Measurements from ENCODE around the gene GRIN2A. TPM values are rescaled to one million over a fixed set of nuclear protein-coding genes. Genes with fewer than 3 reads are reported as not detected.

GRIN2A gene
- total RNA-seq, 1 donor from 2014 or later, result not detected

DNA sequence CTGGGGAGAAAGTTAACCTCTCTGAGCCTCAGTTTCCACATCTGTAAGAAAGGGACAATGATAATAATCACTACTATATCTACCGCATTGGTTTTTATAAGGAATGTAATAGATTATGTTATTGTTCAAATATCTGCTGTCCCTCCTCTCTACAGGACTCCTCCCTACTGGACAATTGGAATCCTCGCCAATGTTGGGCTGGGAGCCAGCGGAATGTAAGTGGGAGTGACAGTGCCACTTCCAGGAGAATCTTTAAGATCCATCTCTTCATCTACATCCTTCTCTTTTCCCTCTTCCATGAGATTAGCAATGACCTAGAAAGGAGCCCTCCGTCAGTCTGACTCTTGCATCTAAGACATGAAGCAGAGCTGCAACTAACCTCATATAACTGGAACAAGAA, 95.1 kb downstream of the GRIN2A start:
- intact Hi-C loops (cut with micrococcal nuclease), result no loop called here

DNA sequence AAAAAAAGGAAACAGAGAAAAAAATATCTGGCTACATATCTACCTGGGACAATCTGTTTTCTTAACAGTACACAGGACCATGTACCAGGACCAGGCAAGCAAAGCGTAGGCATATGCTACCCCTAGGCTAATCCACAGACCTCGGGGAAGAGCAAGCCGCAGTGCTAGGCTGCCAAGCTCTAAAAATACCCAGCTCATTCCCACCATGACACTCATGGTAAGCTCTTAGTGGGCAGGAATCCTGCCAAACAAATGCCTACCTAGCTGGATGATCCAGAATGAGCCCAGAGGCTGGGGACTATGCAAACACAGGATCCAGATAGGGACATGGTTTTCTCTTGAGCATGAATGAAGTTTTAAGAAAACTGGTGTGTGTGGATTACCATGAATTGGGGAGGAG, 95.6 kb downstream of the GRIN2A start:
- intact Hi-C loops (cut with micrococcal nuclease), result no loop called here

DNA sequence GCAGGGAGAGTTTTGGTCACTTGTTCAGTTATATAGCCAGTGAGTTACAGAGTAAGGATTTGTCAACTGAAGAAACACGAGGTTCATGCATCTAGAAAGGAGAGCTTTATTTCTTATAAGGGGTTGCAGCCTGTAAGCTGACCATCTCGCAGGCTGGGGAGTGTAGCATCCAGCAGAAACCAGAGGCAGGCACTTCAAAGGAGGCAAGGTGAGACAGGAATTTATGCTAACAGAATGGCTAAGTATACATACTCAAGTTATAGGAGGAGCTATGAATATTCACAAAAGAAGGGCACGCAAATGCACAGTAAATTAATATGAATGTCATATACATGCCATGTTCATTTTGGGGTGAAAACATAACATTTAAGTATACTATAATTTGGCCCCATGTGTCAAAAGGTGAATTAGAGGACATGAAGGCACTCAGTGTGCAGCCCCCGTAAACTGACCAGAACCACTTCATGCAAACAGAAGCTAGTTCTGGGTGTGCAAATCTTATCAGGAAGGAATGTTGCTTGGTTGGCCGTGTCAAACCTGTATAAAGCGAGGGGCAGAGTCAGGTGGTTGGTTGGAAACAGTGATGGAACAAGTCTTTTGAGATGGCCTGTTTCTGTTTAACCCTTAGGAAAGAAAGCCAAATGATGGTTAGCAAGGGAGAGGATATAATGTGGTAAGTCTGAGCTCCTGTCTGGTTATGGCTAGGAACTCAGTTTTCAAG, 97.0 kb downstream of the GRIN2A start:
- intact Hi-C loops (cut with micrococcal nuclease), result no loop called here

DNA sequence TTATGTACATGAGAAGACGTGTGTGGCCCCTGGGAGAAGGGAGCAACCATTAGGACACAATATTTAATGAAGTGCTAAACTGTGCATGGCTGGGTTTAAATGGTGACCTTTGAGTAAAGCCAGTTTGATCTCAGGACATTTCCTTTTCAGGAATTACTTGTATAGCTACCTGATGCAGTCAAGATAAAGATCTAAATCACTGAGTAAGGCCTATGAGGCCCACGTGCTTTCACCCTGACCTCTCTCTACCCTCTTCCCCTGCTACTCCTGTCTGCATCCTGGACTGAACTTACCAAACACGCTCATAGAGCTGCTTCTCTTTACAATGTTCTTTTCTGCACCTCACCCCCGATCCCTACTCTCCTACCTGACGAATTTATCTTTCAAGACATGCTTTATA, 98.9 kb downstream of the GRIN2A start:
- intact Hi-C loops (cut with micrococcal nuclease), result no loop called here

DNA sequence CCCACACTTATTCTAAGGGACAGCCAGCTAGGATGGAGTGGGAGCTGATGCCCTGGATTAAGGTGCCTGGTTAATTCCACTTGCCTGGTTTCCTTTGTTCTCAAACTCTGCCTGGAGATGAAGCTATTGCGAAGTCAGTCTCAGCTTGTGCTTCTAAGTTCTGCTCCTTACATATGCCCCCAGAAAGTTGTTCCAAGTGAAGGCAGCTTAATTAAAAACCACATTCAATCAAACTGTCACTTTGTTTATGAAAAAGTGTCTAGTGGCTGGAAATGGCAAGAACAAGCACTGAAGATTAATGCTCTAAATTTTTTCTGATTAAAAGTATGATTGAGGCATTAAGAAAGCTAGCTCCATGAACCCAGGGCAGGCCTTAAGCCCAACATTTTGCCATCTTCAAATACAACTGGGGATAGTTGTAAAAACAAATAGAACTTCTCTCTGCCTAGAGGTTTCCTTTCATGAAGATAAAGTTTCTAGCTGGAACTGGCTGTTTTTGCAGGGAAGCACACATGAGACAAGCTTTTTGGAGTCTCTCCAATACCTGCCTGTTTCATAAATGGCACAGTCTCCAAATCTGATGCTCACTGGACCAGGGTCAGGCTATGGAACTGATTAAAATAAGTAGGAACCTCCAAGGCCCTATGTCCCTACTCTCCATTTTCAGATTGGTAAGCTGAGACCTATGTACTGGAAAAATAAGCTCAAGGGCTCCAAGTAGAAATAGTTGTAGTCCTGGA, 100.9 kb downstream of the GRIN2A start:
- intact Hi-C loops (cut with micrococcal nuclease), result no loop called here

DNA sequence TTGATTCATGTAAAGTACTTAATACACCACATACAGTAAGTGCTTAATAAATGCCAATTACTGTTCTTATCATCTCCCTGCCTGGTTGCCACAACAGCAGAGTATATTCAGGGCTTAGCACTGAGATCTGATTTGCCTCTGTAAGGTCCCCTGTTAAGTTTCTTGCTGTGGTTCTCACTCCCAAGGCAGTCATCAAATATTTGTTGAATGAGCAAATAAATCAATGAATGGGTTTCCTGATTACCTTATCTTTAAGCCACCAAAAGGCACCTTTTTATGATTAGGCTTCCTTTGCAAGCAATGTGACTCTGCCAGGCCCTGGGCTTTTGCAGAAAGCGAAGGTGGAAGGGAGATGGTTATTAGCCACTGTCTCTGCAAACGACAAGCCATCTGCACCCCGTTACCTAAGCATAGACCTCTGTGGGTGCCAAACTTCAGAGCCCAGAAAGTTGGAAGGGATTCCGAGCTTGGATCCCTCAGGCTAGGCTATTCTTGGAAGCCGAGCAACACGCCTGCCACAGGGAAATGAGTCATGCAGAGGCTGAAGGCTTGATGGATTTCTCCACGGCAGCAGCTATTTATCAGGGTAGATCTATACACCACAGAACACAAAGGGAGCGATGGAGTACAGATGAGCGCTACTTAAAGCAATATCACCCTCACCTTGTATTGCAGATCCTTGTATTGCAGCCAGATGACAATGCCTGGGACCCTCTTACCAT, 102.0 kb downstream of the GRIN2A start:
- intact Hi-C loops (cut with micrococcal nuclease), result no loop called here

DNA sequence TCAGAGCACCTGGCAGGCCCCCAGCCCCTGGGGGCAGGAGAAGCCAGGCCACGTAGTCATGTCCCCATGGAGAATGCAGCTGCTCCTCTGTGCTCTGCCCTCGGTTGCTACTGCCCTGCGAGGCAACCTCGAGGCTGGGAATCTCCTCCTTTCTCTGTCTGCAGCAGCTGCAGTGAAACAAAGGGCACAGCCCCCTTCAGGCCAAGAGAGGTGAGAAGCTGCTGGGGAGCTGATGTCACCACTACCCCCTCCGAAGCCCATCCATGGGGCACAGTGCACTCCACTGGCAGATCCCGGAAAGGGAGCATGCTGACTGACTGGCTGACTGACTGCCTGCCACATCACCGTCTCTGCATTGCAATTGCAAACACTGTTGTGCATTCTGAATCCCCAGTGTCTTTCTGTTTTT, 103.7 kb downstream of the GRIN2A start:
- intact Hi-C loops (cut with micrococcal nuclease), result no loop called here

DNA sequence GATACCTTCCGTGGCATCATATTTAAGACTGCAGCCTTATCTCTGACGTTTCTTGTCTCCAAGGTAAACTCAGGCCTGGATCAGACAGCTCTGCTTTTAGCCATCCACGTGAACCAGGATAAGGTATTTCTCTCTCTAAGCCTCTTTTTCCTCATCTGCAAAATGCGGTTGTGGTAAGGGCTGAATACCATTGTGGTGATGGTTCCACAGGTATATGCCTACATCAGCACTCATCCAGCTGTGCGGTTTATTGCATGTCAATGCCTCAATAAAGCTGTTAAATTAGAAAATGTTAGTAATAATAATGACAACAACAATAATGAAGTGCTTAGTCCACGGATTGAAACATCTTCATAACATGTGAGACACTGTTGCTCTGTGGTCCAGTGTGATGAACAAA, 104.4 kb downstream of the GRIN2A start:
- intact Hi-C loops (cut with micrococcal nuclease), result no loop called here

DNA sequence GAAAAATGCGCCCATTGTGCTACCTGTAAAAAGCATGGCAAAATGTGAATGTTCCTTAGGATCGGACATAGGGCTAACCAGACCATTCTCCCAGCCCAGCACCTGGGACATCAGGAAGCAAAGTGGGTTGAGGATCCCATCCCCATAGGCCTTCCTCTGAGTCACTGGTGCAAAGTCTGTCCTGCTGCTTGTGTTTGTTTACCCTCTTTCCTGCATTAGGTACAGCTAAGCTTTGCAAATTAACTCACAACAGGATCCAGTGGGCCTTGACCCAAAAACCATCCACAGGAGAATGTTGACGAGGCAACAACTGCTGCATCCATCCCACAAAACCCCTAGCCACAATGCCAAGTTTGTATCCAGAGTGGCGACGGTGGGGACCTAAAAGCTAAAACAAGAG, 106.2 kb downstream of the GRIN2A start:
- intact Hi-C loops (cut with micrococcal nuclease), result no loop called here

DNA sequence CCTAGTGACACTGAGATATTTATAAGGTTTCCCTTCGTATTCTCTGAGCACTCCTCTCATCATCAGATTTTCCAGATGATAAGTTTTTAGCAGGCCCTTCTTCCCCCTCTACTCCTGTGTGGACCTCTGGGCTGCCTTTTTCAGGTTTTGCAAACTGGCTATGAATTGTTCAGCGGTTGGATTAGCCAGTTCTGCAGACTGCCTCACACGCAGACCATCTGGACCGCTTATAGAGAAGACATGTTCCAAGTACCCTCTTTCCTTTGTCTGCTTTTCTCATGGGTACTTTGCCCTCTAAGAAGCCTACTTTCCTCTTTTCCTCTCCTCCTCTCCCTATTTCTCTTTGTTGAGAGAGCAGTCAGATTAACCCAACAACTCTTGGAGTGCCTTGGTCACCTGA, 111.6 kb downstream of the GRIN2A start:
- intact Hi-C loops (cut with micrococcal nuclease), result no loop called here

DNA sequence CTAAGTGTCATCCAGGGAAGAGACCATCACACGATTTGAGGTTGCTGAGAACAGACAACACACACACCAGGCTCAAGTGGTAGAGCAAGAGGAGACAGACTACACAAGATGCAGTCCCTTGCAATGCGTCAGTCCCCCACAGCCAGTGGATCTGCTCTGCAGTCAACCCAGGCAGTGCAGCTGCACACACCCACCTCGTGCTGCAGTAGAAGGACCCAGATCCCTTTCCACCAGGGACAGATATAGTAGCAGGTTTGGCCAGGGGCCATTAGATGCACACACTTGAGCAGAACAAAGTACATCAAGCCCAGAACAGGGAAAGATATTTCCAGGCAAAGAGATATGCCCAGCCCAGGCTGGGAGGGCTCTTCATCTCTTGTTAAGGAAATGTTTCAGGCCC, 112.9 kb downstream of the GRIN2A start:
- intact Hi-C loops (cut with micrococcal nuclease), result no loop called here

DNA sequence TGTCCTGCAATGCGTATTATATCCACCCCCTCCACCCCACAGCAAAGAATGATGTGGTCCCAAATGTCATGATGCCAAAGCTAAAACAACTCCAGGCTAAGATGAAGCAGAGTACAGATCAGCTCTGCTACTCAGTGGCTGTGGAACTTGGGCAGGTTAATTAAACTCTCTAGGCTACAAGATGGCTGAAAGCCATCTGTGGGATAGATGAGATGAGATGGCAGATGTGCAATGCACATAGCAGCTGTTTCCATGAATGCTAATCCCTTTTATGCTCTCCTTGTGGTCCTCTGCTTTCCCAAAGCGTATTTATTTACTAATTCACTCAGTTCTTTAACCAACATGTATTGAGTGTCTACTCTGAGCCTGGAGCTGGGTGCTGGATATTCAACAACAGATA, 114.4 kb downstream of the GRIN2A start:
- intact Hi-C loops (cut with micrococcal nuclease), result no loop called here

DNA sequence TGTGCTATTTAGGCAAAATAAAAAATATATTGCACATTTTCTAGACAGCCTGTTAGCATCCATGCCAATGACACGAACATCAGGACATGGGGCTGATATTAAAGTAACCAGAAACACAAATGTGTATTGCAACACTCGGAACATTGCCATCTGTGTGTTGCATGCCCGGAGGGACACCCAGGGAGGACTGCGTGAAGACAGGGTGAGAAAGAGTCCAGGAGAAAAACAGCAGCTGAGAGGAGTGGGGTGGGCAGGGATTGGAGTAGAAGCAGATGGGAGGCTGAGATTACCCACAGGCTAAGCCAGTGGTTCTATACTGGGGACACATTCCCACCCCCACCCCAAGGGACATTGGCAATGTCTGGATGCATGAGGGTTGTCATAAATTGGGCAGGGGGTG, 114.8 kb downstream of the GRIN2A start:
- intact Hi-C loops (cut with micrococcal nuclease), result no loop called here

DNA sequence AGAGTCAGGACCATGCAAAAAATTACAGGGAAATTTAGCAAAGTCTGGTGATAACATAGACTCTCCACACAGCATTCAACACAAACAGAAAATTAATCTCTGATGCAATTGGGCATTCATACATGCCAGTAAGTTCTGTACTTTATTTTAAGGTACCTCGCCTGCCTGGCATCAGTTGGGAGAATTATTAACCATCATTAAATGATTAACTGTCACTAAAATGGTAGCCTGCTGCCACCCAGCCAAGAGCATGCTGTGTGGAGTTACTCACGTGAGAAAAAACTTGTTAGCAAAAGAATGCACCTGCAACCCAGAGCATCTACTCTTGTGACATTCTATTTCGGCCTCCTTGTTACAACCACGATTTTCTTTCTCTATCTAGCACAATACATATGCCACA, 117.2 kb downstream of the GRIN2A start:
- intact Hi-C loops (cut with micrococcal nuclease), result no loop called here

DNA sequence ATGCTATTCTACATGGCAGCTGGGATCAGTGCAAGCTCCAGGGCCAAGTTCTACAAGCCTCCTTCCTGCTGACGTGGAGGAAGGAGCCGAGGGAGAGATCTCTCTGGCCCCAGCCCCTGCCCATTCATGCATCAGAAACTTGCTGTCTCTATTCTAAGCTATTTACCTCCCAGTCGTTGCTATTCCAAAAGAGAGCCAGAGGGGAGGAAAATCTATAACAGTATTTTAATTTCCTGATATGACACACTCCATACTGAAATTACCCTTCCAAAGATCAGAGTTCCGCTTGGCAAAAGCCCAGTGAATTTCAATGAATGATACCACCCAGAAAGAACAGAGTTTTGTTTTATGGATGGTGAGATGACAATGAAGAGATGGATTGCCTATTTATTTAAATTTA, 133.4 kb downstream of the GRIN2A start:
- intact Hi-C loops (cut with micrococcal nuclease), result no loop called here

DNA sequence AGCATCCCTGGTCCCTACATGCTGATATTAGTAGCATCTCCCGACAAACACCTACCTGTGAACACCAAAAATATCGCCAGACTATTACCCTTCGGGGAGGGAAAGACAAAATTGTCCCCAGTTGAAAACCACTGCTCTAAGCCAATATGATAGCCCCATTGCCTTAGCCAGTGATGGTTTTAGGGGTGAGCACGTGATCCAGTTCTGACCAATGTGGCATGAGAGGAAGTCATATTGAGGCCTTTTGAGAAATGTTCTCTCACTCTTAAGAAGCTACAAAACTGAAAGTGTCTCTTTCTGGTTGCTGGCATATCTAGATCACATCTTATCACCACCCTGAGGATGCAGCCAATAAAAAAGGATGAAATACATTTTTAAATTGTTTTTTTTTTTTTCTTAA, 136.3 kb downstream of the GRIN2A start:
- intact Hi-C loops (cut with micrococcal nuclease), result no loop called here

DNA sequence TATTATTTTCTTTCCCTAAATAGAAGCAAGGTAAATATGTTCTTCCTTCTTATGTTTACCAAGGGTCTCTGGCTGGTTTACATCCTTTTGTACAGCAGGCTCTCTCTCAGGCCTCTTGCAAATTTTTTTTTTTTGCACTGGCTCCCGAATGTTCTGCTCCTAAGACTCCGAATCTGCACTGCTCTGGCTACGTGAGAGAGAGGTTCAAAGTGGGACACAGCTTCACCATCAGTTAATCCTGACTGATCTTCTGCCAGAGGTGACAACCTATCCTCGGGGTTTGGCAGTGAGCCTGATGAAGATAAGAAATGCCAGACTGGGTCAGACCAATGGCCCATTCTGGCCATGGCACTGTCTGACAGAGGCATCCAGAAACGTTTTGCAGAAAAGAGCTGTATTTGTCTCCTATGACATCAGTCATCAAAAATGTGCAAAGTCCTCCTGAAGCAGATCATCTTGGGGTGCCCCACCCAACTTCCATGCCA, 136.9 kb downstream of the GRIN2A start:
- intact Hi-C loops (cut with micrococcal nuclease), result no loop called here

DNA sequence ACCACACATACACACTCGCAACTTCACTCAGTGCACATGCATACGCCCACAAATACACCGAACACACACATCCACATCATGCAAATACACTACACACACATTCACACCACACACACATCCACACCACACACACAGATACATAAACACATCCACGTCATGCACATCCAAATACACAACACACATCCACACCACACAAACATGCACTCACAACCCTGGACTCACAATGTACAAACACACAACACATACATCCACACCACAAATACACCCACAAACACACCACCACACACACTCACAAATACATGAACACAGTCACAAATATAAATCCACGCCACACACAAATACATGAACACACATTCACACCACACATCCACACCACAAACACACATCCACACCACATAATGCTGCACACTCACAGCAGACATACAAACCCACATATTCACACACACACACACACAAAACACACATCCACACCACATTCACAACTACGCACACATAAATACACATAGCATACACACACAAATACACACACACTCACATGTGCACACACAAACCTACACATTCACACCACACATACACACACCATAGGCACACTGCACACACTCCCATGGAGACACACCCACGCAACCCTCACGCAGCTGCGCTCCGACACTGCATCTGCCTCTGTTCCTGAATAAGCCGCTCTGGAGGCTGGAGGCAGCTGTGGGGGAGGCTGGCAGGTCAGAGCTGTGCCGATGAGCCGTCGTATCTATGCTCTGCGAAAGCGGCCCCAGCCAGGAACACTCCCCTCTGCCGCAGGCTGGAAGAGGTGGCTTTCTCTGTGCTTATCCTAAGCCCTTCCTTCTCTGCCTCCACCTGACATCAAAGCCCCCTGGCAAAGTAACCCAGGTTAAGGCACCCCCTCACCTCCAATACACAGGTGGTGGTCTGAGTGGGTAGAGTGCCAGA, 141.8 kb downstream of the GRIN2A start:
- intact Hi-C loops (cut with micrococcal nuclease), result no loop called here

DNA sequence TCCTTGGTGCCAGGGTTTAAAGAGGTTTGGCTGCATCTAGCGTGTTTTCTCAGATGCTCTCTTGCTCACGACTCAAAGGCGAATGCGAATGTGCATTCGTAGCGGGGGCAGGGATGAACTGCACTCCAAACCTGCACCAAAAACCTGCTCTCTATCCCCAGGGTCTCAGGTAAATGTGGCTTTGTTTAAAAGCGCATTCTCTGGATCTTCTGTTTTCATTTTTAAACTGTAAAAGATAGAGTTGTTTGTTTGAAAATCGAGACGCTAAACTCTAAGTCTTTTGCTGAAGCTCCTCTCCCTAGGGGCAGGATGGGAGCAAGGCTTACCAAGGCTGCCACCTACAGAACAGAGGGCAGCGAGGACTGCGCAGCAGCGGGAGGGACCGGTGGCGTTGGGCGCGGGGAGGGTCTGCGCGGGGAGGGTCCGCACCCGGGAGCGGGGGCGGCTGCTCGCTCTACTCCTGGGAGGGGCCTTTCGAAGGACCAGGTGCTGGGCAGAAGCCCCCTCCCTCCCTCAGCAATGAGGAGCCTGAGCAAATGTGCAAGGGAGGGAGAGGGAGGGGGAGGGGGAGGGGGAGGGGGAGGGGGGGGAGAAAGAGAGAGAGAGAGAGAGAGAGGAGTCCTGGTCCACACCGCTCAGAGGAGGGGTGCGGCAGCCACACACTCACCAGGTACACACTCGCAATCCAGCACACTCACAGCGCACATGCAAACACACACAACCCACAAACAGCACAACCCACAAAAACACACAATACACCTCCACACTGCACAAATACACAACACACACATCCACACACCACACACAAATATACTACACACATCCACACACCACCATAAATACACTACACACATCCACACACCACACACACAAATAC, 142.8 kb downstream of the GRIN2A start:
- intact Hi-C loops (cut with micrococcal nuclease), result no loop called here

DNA sequence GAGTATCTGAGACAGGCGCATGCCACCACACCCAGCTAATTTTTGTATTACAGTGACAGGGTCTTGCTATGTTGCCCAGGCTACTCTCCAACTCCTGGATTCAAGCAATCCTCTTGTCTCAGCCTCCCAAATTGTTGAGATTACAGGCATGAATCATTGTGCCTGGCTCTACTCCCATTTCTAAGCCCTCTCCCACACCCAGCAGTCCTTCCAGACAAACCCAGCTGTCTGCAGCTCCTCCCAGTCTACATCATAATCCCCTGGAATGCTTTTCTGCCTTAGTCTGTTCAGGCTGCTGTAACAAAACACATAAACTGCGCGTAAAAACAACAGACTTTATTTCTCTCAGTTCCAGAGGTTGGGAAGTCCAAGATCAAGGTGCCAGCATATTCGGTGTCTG, 144.5 kb downstream of the GRIN2A start:
- intact Hi-C loops (cut with micrococcal nuclease), result no loop called here
